GM18867 (cell line): ENCODE measurements around the gene C2CD4C.
"Not testable (repeated sequence)": the region's sequence is repeated elsewhere in the genome, so short reads cannot be mapped to it uniquely, and the experiment has no call there.

Experiments used
- ATAC-seq: cut with Tn5 transposase; IDR thresholded peaks from one replicate; pipeline ENCODE4 v1.9.1; 2021; ENCODE audit warnings: mild to moderate bottlenecking, moderate library complexity; ENCODE audit not compliant: unreplicated experiment

C2CD4C gene

GRCh38 chr19:368630-369024, 40.3 kb downstream of the C2CD4C start:
- no peak for ATAC-seq

DNA sequence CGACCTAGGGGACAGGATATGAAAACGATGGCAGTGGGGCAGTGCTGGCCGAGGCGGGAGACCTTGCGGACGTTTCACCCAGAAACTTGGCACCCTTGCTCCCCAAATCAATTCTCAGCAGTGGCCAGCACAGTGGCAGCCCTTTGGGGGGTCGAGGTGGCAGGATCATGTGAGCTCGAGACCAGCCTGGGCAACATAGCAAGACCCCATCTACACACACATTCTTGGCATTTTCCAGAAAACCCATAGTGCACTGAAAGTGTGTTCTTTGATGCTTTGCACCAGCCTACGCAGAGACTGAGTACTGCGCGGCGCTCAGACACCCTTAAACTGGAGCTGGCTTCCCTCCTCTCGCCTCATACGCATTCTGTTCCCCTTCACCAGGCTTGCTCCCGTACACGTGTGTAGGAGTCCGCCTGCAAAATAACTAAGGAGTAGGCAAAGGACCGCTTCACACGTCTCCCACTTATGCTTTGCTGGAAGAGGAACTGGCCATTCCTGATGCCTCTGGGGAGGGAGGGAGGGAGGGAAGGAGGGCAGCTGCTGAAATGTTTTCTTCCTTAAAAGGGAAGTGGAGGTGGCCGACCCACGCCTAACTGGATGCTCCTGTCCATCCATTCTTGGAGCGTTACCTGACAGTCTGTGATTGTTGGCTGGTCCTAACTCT, 40.9 kb downstream of the C2CD4C start:
- ATAC-seq: no peak

- ATAC-seq: no peak
These were observed 41.4 kb downstream of the C2CD4C start for GRCh38 chr19:367561-367960.

- ATAC-seq: no peak
These were observed 42.0 kb downstream of the C2CD4C start for GRCh38 chr19:366951-367350.

DNA sequence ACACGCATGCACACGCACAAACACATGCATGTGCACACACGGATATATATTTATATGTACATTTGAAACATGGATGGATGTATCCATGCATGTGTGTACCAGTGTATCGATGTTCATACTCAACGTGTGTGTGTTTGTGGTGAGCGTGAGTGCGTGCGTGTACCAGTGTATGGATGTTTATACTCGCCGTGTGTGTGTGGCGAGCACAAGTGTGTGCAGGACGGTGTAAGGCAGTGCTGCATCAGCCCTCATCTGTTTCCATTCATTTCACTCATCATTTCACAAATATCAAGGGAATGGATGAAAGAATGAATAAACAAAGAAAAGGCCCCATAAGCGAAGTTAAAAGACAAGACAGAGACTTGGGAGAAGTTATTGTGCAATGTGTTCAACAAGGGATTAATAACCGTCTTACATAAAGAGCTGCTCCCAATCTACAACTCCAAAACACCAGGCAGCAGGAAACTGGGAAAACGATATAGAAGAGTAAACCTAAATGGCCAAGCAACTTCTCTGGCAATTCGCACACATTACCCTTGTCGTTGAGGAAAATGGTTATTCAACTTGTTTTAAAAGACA, 42.7 kb downstream of the C2CD4C start:
- ATAC-seq: no peak

GRCh38 chr19:364496-365287, 44.3 kb downstream of the C2CD4C start:
- ATAC-seq: no peak

GRCh38 chr19:362683-363082, 46.3 kb downstream of the C2CD4C start:
- ATAC-seq: no peak

GRCh38 chr19:362154-362553, 46.8 kb downstream of the C2CD4C start:
- no peak for ATAC-seq

DNA sequence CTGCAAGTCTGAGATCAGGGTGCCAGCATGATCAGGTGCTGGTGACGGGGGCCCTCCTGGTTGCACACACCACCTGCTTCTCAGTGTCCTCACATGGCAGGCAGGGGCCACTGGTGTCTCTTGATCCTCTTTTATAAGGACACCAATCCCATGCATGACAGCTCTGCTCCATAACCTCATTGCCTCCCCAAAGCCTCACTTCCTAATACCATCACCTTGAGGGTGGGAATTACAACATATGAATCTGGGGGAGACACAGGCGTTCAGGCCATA, 49.4 kb downstream of the C2CD4C start:
- ATAC-seq: no peak

DNA sequence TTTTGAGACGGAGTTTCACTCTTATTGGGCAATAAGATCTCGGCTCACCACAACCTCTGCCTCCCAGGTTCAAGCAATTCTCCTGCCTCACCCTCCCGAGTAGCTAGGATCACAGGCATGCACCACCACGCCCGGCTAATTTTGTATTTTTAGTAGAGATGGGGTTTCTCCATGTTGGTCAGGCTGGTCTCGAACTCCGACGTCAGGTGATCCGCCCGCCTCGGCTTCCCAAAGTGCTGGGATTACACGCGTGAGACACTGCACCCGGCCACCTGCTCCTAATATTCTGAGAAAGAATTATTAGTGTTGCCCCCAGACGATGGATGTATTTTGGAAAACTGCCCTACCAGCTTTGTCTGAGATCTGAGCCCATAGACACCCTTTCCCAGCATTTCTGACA, 53.4 kb downstream of the C2CD4C start:
- ATAC-seq: not testable (repeated sequence)
